Fibroblast of the aortic adventitia (primary cell): Measurements from ENCODE around the gene DTNB. TPM values are rescaled to one million over a fixed set of nuclear protein-coding genes. Genes with fewer than 3 reads are reported as not detected.

Source experiments
- DNase-seq: peaks from one replicate; pipeline ENCODE4 v3.0.0-alpha.2; 2010; ENCODE audit warnings: low read depth
- H3K4me3 ChIP-seq: 2 replicates; pipeline ENCODE4 v1.5.1; 2011; ENCODE audit warnings: low read depth, mild to moderate bottlenecking, control low read depth, low read length, moderate library complexity
- CTCF ChIP-seq: IDR thresholded peaks from 2 replicates; pipeline ENCODE4 v1.5.1; 2011; ENCODE audit warnings: mild to moderate bottlenecking, low read length, control low read depth, inconsistent platforms; ENCODE audit not compliant: insufficient read depth
- total RNA-seq: library from RNA; depleted of rRNA; stranded (reverse); fragments of >200 nt; gene quantifications from 2 replicates; pipeline ENCODE4 v1.2.3, GENCODE V29; 2012; ENCODE audit warnings: low replicate concordance

Gene DTNB
- total RNA-seq, 1 donor, result 11.7 TPM

GRCh38 chr2:25654801-25655200 lies 18.6 kb downstream of the DTNB start:
- no peak for DNase-seq
- TF ChIP-seq CTCF, result no peak
- no peak overlapping the region for H3K4me3 ChIP-seq

- no peak for TF ChIP-seq CTCF
These were observed 21.5 kb downstream of the DTNB start for GRCh38 chr2:25651782-25652455.

DNA sequence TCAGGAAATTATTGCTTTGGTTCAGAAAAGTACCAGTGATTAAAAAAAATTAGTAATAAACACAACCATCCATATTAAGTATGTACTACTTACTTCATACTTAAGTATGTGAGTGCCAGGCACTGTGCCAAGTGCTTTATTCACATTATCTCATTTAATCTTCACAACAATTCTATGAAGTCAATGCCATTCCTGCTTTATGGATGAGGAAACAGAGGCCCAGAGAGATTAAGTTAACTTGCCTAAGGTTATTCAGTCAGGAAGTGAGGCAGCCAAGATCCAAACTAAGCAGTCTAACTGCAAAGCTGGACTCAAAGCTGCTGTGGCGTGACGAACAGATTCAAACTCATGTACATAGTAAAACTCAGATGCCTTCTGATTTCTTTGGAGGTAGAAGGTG lies 22.3 kb downstream of the DTNB start:
- no peak for TF ChIP-seq CTCF
- no peak overlapping the region for H3K4me3 ChIP-seq
- peak; percentile 75 for DNase-seq

More at GRCh38 chr2:25651782-25652455, 21.5 kb downstream of the DTNB start:
- no peak for DNase-seq
- no peak overlapping the region for H3K4me3 ChIP-seq

- H3K4me3 ChIP-seq, result no peak overlapping the region
- no peak for TF ChIP-seq CTCF
- no peak for DNase-seq
These were observed 23.1 kb downstream of the DTNB start for GRCh38 chr2:25650256-25650655.

GRCh38 chr2:25649786-25650185 lies 23.6 kb downstream of the DTNB start:
- H3K4me3 ChIP-seq, result no peak overlapping the region
- DNase-seq, result no peak
- TF ChIP-seq CTCF, result no peak

- H3K4me3 ChIP-seq, result no peak overlapping the region
- no peak for DNase-seq
- TF ChIP-seq CTCF, result no peak
These were observed 31.1 kb downstream of the DTNB start for GRCh38 chr2:25642298-25642697.

- TF ChIP-seq CTCF, result no peak
These were observed 33.7 kb downstream of the DTNB start for GRCh38 chr2:25639696-25640095.

More at GRCh38 chr2:25639696-25640095, 33.7 kb downstream of the DTNB start:
- DNase-seq, result no peak
- no peak overlapping the region for H3K4me3 ChIP-seq
